ENCODE data around the gene SDR39U1. TPM values are rescaled to one million over a fixed set of nuclear protein-coding genes. Genes with fewer than 3 reads are reported as not detected.

The SDR39U1 gene
- total RNA-seq, 1 donor from 2014 or later, result 43.9 TPM

- ATAC-seq, result peak; percentile 9
- intact Hi-C loops (cut with DNase I), result no loop called here
Observed at GRCh38 chr14:24416932-24417619, 25.5 kb downstream of the SDR39U1 start.

GRCh38 chr14:24416254-24416931, 26.2 kb downstream of the SDR39U1 start:
- intact Hi-C loops (cut with DNase I), result no loop called here
- ATAC-seq (no peak), DNase-seq (ENCODE audit: low spot score) (no peak)

More at GRCh38 chr14:24416932-24417619, 25.5 kb downstream of the SDR39U1 start:
- no peak for DNase-seq (ENCODE audit: low spot score)

GRCh38 chr14:24415421-24416253, 26.9 kb downstream of the SDR39U1 start:
- intact Hi-C loops (cut with DNase I), result no loop called here
- peak; percentile 3 for ATAC-seq
- DNase-seq (ENCODE audit: low spot score), result no peak

- ATAC-seq (no peak), DNase-seq (ENCODE audit: low spot score) (no peak)
- intact Hi-C loops (cut with DNase I), result loop anchor here (5.0 kb wide), 1 partner anchor 1453 kb away; no protein-coding TSS in a partner anchor
Observed at GRCh38 chr14:24414732-24415420, 27.7 kb downstream of the SDR39U1 start.

- intact Hi-C loops (cut with DNase I), result loop anchor here (5.0 kb wide), 1 partner anchor 1452 kb away; no protein-coding TSS in a partner anchor
- no peak for ATAC-seq
- DNase-seq (ENCODE audit: low spot score), result no peak
Observed at GRCh38 chr14:24414077-24414476, 28.5 kb downstream of the SDR39U1 start.

GRCh38 chr14:24411443-24412389, 30.9 kb downstream of the SDR39U1 start:
- DNase-seq (ENCODE audit: low spot score), result no peak
- intact Hi-C loops (cut with DNase I), result loop anchor here (5.0 kb wide), 1 partner anchor 1449 kb away; no protein-coding TSS in a partner anchor
- peak; percentile 31 for ATAC-seq

GRCh38 chr14:24409956-24410355, 32.6 kb downstream of the SDR39U1 start:
- ATAC-seq (no peak), DNase-seq (ENCODE audit: low spot score) (no peak)
- intact Hi-C loops (cut with DNase I), result loop anchor here (5.0 kb wide), 1 partner anchor 1448 kb away; no protein-coding TSS in a partner anchor

- DNase-seq (ENCODE audit: low spot score) (no peak), ATAC-seq (no peak)
- intact Hi-C loops (cut with DNase I), result no loop called here
Observed at GRCh38 chr14:24409192-24409591, 33.4 kb downstream of the SDR39U1 start.

- no peak for DNase-seq (ENCODE audit: low spot score)
- intact Hi-C loops (cut with DNase I), result no loop called here
- ATAC-seq, result no peak
Observed at GRCh38 chr14:24408764-24409163, 33.8 kb downstream of the SDR39U1 start.

- intact Hi-C loops (cut with DNase I), result no loop called here
- DNase-seq (ENCODE audit: low spot score) (no peak), ATAC-seq (no peak)
Observed at GRCh38 chr14:24407608-24408325, 34.8 kb downstream of the SDR39U1 start.

GRCh38 chr14:24406416-24406815, 36.2 kb downstream of the SDR39U1 start:
- DNase-seq (ENCODE audit: low spot score) (no peak), ATAC-seq (no peak)
- intact Hi-C loops (cut with DNase I), result no loop called here

GRCh38 chr14:24404814-24405213, 37.8 kb downstream of the SDR39U1 start:
- no peak for ATAC-seq
- DNase-seq (ENCODE audit: low spot score), result no peak
- intact Hi-C loops (cut with DNase I), result no loop called here

GRCh38 chr14:24403294-24403998, 39.1 kb downstream of the SDR39U1 start:
- ATAC-seq, result peak; percentile 56
- intact Hi-C loops (cut with DNase I), result no loop called here
- no peak for DNase-seq (ENCODE audit: low spot score)

GRCh38 chr14:24401810-24402702, 40.5 kb downstream of the SDR39U1 start:
- DNase-seq (ENCODE audit: low spot score) (no peak), ATAC-seq (peak; percentile 45)
- intact Hi-C loops (cut with DNase I), result no loop called here

- intact Hi-C loops (cut with DNase I), result no loop called here
- DNase-seq (ENCODE audit: low spot score) (no peak), ATAC-seq (no peak)
Observed at GRCh38 chr14:24399999-24400718, 42.4 kb downstream of the SDR39U1 start.

Data from sciatic nerve (tissue), 2 donors.